Epidermal melanocyte (primary cell): Measurements from ENCODE around the gene BHLHE40.

Experiments used
- DNase-seq: peaks from one replicate; pipeline ENCODE4 v3.0.0; 2011; ENCODE audit warnings: low spot score; ENCODE audit not compliant: insufficient read length

Gene BHLHE40

GRCh38 chr3:4979428-4980228 lies at the start of gene BHLHE40:
Gene BHLHE40, plus strand, starts transcription at chr3:4979437. Its CDS starts 282 bp downstream, at chr3:4979719.
- no peak for DNase-seq

GRCh38 chr3:4930501-4930900 lies 48.7 kb upstream of the BHLHE40 start:
- DNase-seq: no peak

- no peak for DNase-seq
Observed at GRCh38 chr3:4934050-4934449, 45.2 kb upstream of the BHLHE40 start.

GRCh38 chr3:4935347-4935746 lies 43.9 kb upstream of the BHLHE40 start:
- no peak for DNase-seq

- no peak for DNase-seq
Observed at GRCh38 chr3:4936982-4937614, 42.1 kb upstream of the BHLHE40 start.

- no peak for DNase-seq
Observed at GRCh38 chr3:4938281-4938982, 40.8 kb upstream of the BHLHE40 start.

GRCh38 chr3:4939276-4939675 lies 40.0 kb upstream of the BHLHE40 start:
- no peak for DNase-seq

GRCh38 chr3:4940985-4941384 lies 38.3 kb upstream of the BHLHE40 start:
- no peak for DNase-seq

- no peak for DNase-seq
Observed at GRCh38 chr3:4943549-4943948, 35.7 kb upstream of the BHLHE40 start.

- DNase-seq: no peak
Observed at GRCh38 chr3:4945324-4945723, 33.9 kb upstream of the BHLHE40 start.

GRCh38 chr3:4947028-4947427 lies 32.2 kb upstream of the BHLHE40 start:
- DNase-seq: no peak

- no peak for DNase-seq
Observed at GRCh38 chr3:4948395-4948794, 30.8 kb upstream of the BHLHE40 start.

GRCh38 chr3:4949004-4949403 lies 30.2 kb upstream of the BHLHE40 start:
- no peak for DNase-seq

GRCh38 chr3:4949659-4950058 lies 29.6 kb upstream of the BHLHE40 start:
- no peak for DNase-seq

- DNase-seq: no peak
Observed at GRCh38 chr3:4950351-4950784, 28.9 kb upstream of the BHLHE40 start.

GRCh38 chr3:4950948-4951347 lies 28.3 kb upstream of the BHLHE40 start:
- no peak for DNase-seq

- DNase-seq: no peak
Observed at GRCh38 chr3:4953119-4953518, 26.1 kb upstream of the BHLHE40 start.

- no peak for DNase-seq
Observed at GRCh38 chr3:4954256-4955000, 24.8 kb upstream of the BHLHE40 start.

- DNase-seq: no peak
Observed at GRCh38 chr3:4956099-4956498, 23.1 kb upstream of the BHLHE40 start.

GRCh38 chr3:4956738-4957137 lies 22.5 kb upstream of the BHLHE40 start:
- DNase-seq: no peak

GRCh38 chr3:4957978-4958377 lies 21.3 kb upstream of the BHLHE40 start:
- no peak for DNase-seq

- no peak for DNase-seq
Observed at GRCh38 chr3:4959180-4959579, 20.1 kb upstream of the BHLHE40 start.
